ENCODE measurements around the gene KREMEN2. TPM values are rescaled to one million over a fixed set of nuclear protein-coding genes. Genes with fewer than 3 reads are reported as not detected.

Gene KREMEN2
- total and polyA plus RNA-seq, 4 donors: 0.06 to 0.15 (median 0.14) TPM; not detected in 1

DNA sequence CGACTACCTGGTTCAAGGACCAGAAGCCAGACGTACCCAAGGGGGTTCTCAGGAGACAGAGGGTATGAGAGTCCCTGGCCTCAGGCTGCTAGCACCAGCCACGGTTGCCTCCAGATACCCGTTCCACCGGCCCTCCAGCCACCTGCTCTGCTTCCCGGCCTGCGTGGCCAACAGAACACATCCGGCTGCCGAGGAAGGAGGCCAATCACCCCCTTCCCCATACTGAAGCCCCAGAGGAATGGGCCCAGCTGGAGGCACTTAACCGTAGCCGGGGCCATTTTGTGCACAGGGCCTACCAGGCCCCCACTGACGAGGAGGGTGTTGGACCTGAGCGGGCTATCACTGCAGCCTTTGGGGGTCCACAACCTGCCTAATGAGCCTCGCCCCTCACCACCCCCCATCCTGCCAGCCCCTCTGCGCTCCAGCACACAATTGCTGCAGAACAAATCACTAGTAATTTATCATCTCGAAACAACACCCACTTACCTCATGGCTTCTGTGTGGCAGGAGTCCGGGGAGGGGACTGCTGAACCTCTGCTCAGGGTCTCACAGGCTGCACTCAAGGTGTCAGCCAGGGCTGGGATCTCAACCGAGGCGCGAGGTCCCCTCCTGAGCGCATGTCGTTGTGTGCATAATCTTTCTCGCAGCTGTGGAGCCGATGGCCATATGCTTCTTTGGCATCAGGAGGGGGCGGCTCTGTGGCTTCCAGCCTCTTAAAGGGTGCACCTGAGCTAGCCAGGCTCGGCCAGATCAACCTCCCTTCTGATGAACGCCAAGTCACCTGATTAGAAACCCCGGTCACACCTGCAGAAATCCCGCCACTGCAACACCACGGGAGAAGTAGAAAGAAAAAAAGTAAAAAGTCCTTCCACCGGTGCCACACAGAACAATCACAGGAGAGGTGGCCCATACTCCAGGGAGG lies 10.1 kb upstream of the KREMEN2 start:
- Histone ChIP-seq H3K36me3 (ENCODE audit: control insufficient read depth in 4 of 4, insufficient read depth in 4 of 4, low read length in 4 of 4) (peaks cover 0 to 11% (median 0%) of the 10 kb centered on the region in 4 donors), H3K4me3 (no peak overlapping the region), H3K9ac (ENCODE audit: insufficient read depth in 1 of 2, low read length in 2 of 2) (no peak overlapping the region), H3K4me1 (ENCODE audit: control insufficient read depth in 5 of 5, insufficient read depth in 5 of 5, low read length in 5 of 5) (no peaks in the 10 kb centered on the region), H3K9me3 (ENCODE audit: control insufficient read depth in 4 of 4, insufficient read depth in 3 of 4, low read length in 3 of 4) (no peaks in the 10 kb centered on the region), H3K27ac (ENCODE audit: low read depth in 1 of 2, low read length in 1 of 2) (no peak overlapping the region), H3K27me3 (ENCODE audit: control insufficient read depth in 3 of 3, insufficient read depth in 3 of 3, low read length in 2 of 3) (no peaks in the 10 kb centered on the region)
- DNase-seq (no peak), ATAC-seq (ENCODE audit: insufficient read depth, low FRiP score) (no peak)
- 63 to 77% methylated on average over 31 of the region's 31 CpGs for WGBS, 2 donors
- no peak for TF ChIP-seq CTCF (IDR thresholded peaks at IDR 0.05; ENCODE audit: control extremely low read depth, extremely low read depth)

GRCh38 chr16:2954656-2955381 lies 9.3 kb upstream of the KREMEN2 start:
- Histone ChIP-seq H3K36me3 (ENCODE audit: control insufficient read depth in 4 of 4, insufficient read depth in 4 of 4, low read length in 4 of 4) (peaks cover 0 to 2% (median 0%) of the 10 kb centered on the region in 4 donors), H3K9ac (ENCODE audit: insufficient read depth in 1 of 2, low read length in 2 of 2) (no peak overlapping the region), H3K27me3 (ENCODE audit: control insufficient read depth in 3 of 3, insufficient read depth in 3 of 3, low read length in 2 of 3) (peaks cover 0 to 2% (median 0%) of the 10 kb centered on the region in 3 donors), H3K27ac (ENCODE audit: low read depth in 1 of 2, low read length in 1 of 2) (no peak overlapping the region), H3K4me3 (no peak overlapping the region), H3K9me3 (ENCODE audit: control insufficient read depth in 4 of 4, insufficient read depth in 3 of 4, low read length in 3 of 4) (no peaks in the 10 kb centered on the region), H3K4me1 (ENCODE audit: control insufficient read depth in 5 of 5, insufficient read depth in 5 of 5, low read length in 5 of 5) (no peaks in the 10 kb centered on the region)
- DNase-seq (no peak), ATAC-seq (ENCODE audit: insufficient read depth, low FRiP score) (no peak)
- 60 to 61% methylated on average over 25 to 26 of the region's 26 CpGs for WGBS, 2 donors
- no peak for TF ChIP-seq CTCF (IDR thresholded peaks at IDR 0.05; ENCODE audit: control extremely low read depth, extremely low read depth)

DNA sequence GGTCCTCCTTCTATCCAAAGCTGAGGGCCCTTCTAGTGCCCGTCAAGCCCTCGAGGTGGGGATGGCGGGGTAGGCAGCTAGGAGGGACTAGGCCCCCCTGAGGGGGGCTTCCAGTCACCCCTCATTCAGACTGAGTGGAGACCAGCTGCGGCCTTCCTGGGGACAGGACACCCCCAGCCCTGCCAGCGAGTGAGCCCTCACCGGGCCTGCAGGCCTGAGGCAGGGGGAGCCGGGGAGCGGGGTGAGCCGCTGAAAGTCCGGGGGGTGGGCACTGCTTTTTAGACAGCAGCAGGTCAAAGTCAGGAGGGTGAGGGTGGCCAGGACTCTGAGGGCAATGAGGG lies 8.7 kb upstream of the KREMEN2 start:
- DNase-seq: no peak
- Histone ChIP-seq H3K36me3 (ENCODE audit: control insufficient read depth in 4 of 4, insufficient read depth in 4 of 4, low read length in 4 of 4) (no peaks in the 10 kb centered on the region), H3K9ac (ENCODE audit: insufficient read depth in 1 of 2, low read length in 2 of 2) (no peak overlapping the region), H3K4me3 (no peak overlapping the region), H3K4me1 (ENCODE audit: control insufficient read depth in 5 of 5, insufficient read depth in 5 of 5, low read length in 5 of 5) (no peaks in the 10 kb centered on the region), H3K27me3 (ENCODE audit: control insufficient read depth in 3 of 3, insufficient read depth in 3 of 3, low read length in 2 of 3) (peaks cover 0 to 2% (median 0%) of the 10 kb centered on the region in 3 donors), H3K27ac (ENCODE audit: low read depth in 1 of 2, low read length in 1 of 2) (no peak overlapping the region), H3K9me3 (ENCODE audit: control insufficient read depth in 4 of 4, insufficient read depth in 3 of 4, low read length in 3 of 4) (no peaks in the 10 kb centered on the region)
- no peak for ATAC-seq (ENCODE audit: insufficient read depth, low FRiP score)
- no peak for TF ChIP-seq CTCF (IDR thresholded peaks at IDR 0.05; ENCODE audit: control extremely low read depth, extremely low read depth)
- WGBS, 2 donors: 31 to 35% methylated on average over 5 to 10 of the region's 10 CpGs
